ENCODE data around the gene DRGX.

The DRGX gene

GRCh38 chr10:49335364-49335972 is 60.4 kb downstream of the DRGX start:
- TF ChIP-seq CTCF (IDR thresholded peaks at IDR 0.05) (no peak), ZFX (IDR thresholded peaks at IDR 0.05; ENCODE audit: borderline replicate concordance) (no peak)
- H3K27ac ChIP-seq, result no peak overlapping the region

- no peak for TF ChIP-seq CTCF (IDR thresholded peaks at IDR 0.05)
- no peak for TF ChIP-seq ZFX (IDR thresholded peaks at IDR 0.05; ENCODE audit: borderline replicate concordance)
- no peak overlapping the region for H3K27ac ChIP-seq
Measured at GRCh38 chr10:49334964-49335363, 60.9 kb downstream of the DRGX start.

- no peak overlapping the region for H3K27ac ChIP-seq
- TF ChIP-seq CTCF (IDR thresholded peaks at IDR 0.05) (no peak), ZFX (IDR thresholded peaks at IDR 0.05; ENCODE audit: borderline replicate concordance) (no peak)
Measured at GRCh38 chr10:49333192-49333591, 62.7 kb downstream of the DRGX start.

GRCh38 chr10:49332768-49333167 is 63.1 kb downstream of the DRGX start:
- no peak for TF ChIP-seq ZFX (IDR thresholded peaks at IDR 0.05; ENCODE audit: borderline replicate concordance)
- no peak for TF ChIP-seq CTCF (IDR thresholded peaks at IDR 0.05)
- H3K27ac ChIP-seq, result no peak overlapping the region

- TF ChIP-seq CTCF (IDR thresholded peaks at IDR 0.05), result no peak
- TF ChIP-seq ZFX (IDR thresholded peaks at IDR 0.05; ENCODE audit: borderline replicate concordance), result no peak
- H3K27ac ChIP-seq, result no peak overlapping the region
Measured at GRCh38 chr10:49332333-49332732, 63.6 kb downstream of the DRGX start.

GRCh38 chr10:49331431-49331830 is 64.5 kb downstream of the DRGX start:
- H3K27ac ChIP-seq, result no peak overlapping the region
- TF ChIP-seq ZFX (IDR thresholded peaks at IDR 0.05; ENCODE audit: borderline replicate concordance) (no peak), CTCF (IDR thresholded peaks at IDR 0.05) (no peak)

GRCh38 chr10:49330127-49330665 is 65.7 kb downstream of the DRGX start:
- no peak overlapping the region for H3K27ac ChIP-seq
- no peak for TF ChIP-seq CTCF (IDR thresholded peaks at IDR 0.05)
